Neutrophil (primary cell): ENCODE data around the gene ZCWPW1.
"Not testable (repeated sequence)": the region's sequence is repeated elsewhere in the genome, so short reads cannot be mapped to it uniquely, and the experiment has no call there.

Source experiments
- H3K27ac ChIP-seq: fragments of 200-600 bp; sonication (generic); 2 replicates; pipeline ENCODE4 v1.5.1; 2016; ENCODE audit warnings: mild to moderate bottlenecking, moderate library complexity
- H3K27me3 ChIP-seq: fragments of 200-600 bp; sonication (generic); 2 replicates; pipeline ENCODE4 v1.6.0; 2016; ENCODE audit warnings: mild to moderate bottlenecking
- H3K36me3 ChIP-seq: fragments of 200-600 bp; sonication (generic); 2 replicates; pipeline ENCODE4 v1.5.1; 2017
- H3K4me1 ChIP-seq, 2 experiments: fragments of 200-600 bp in 1 of 2; sonication (generic) in 1 of 2; 1 replicate in 1 of 2; 2 replicates in 1 of 2; pipeline versions ENCODE4 v1.5.1 to v1.6.1; 2013 to 2016; ENCODE audit warnings: low read depth in 1 of 2, low read length in 1 of 2, mild to moderate bottlenecking in 1 of 2, moderate library complexity in 1 of 2; ENCODE audit not compliant: control insufficient read depth in 1 of 2, insufficient read depth in 1 of 2
- H3K4me3 ChIP-seq, 2 experiments: fragments of 200-600 bp in 1 of 2; sonication (generic) in 1 of 2; 1 replicate in 1 of 2; 2 replicates in 1 of 2; pipeline ENCODE4 v1.5.1; 2013 to 2016; ENCODE audit warnings: low read depth in 1 of 2, low read length in 1 of 2, mild to moderate bottlenecking in 1 of 2, moderate library complexity in 1 of 2
- H3K9me3 ChIP-seq: fragments of 200-600 bp; sonication (generic); 2 replicates; pipeline ENCODE4 v1.5.1; 2016
- CTCF ChIP-seq: fragments of 200-600 bp; sonication (generic); IDR thresholded peaks from 2 replicates; pipeline ENCODE4 v1.5.1; 2016; ENCODE audit warnings: antibody characterized with exemption

Gene ZCWPW1

DNA sequence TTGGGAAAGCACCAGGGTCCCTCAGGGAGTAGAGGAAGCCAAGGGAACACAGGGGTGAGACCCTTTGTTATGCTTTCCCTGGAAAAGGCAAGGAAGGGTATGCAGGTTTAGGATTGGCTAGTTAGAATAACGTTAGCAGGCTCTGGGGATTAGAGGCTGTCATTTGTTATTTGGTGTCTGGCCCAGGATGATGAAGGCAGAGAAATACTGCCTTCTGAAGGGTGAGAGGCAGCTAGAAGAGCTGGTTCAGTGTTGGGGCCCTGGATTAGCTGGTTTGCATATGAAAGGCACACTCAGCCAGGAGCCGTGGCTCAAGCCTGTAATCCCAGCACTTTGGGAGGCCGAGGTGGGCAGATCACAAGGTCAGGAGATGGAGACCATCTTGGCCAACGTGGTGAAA, 58.2 kb downstream of the ZCWPW1 start:
- Histone ChIP-seq H3K36me3 (peaks cover 12% of the 10 kb centered on the region), H3K27ac (peak overlapping the region; percentile 100), H3K4me3 (peak overlapping the region in 1 of 2 experiments; percentile 46), H3K27me3 (no peaks in the 10 kb centered on the region), H3K4me1 (peaks cover 90 to 100% of the 10 kb centered on the region in 2 experiments), H3K9me3 (no peaks in the 10 kb centered on the region)
- no peak for TF ChIP-seq CTCF

DNA sequence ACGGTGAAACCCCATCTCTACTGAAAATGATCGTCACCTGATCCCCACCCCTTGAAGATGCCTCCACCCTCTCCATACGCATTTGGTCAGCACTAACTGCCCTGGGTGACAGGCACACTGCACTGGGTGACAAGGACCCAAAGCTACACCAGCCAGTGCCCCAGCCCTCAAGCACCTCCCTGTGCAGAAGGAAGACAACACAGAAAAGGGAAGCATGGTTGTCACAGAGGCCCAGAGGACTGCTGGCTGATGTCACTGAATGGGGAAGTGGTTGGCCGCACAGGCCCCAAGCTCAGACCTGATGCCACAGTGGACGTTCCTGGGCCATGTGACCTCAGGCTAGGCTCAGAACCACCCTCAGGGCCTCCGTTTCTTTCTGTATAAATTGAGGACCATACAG, 59.4 kb downstream of the ZCWPW1 start:
- peak; percentile 42 for TF ChIP-seq CTCF
- Histone ChIP-seq H3K9me3 (no peaks in the 10 kb centered on the region), H3K27me3 (no peaks in the 10 kb centered on the region), H3K4me3 (peak overlapping the region; percentile 44 to 56), H3K27ac (peak overlapping the region; percentile 100), H3K36me3 (peaks cover 1% of the 10 kb centered on the region), H3K4me1 (peaks cover 93 to 96% of the 10 kb centered on the region in 2 experiments)

DNA sequence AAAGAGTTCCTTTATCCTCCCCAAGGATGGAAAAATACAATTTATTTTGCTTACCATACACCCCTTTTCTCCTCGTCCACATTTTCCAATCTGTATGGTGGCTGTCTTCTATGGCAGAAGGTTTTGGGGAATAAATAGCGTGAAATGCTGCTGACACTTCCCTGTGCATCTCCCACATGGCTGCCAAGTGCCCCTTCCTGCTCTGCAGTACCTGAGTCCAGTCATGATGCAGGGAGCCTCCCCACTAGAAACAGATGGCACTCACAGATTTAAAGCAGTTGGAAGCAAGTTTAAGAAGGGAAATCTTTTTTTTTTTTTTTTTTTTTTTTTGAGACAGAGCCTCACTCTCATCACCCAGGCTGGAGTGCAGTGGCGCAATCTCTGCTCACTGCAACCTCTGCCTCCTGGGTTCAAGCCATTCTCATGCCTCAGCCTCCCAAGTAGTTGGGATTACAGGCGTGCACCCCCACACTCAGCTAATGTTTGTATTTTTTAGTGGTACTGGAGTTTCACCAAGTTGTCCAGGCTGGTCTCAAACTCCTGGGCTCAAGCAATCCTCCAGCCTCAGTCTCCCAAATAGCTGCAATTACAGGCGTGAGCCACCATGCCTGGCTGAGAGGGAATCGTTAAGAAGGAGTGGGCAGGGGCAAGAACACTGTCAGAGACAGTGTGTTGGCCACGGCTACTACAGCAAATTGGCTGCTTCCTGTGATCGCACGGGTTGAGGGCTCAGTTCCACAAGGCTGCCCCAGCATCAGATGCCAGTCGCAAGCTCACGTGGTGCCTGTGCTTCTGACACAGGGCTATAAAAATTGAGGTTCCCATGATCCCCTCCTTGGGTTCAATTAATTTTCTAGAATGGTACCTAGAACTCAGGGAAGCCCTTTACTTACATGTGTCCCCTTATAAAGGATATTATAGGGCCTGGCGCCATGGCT, 60.6 kb downstream of the ZCWPW1 start:
- peaks cover 6% of the 10 kb centered on the region for H3K36me3 ChIP-seq
- H3K9me3 ChIP-seq: no peaks in the 10 kb centered on the region
- peak overlapping the region; percentile 25 to 56 for H3K4me3 ChIP-seq
- no peak for TF ChIP-seq CTCF
- peak overlapping the region; percentile 100 for H3K27ac ChIP-seq
- peaks cover 84 to 86% of the 10 kb centered on the region in 2 experiments for H3K4me1 ChIP-seq
- no peaks in the 10 kb centered on the region for H3K27me3 ChIP-seq

GRCh38 chr7:100367251-100367620, 61.3 kb downstream of the ZCWPW1 start:
- no peaks in the 10 kb centered on the region for H3K27me3 ChIP-seq
- H3K9me3 ChIP-seq: no peaks in the 10 kb centered on the region
- peaks cover 77 to 79% of the 10 kb centered on the region in 2 experiments for H3K4me1 ChIP-seq
- peak overlapping the region in 1 of 2 experiments; percentile 56 for H3K4me3 ChIP-seq
- H3K27ac ChIP-seq: peak overlapping the region; percentile 100
- TF ChIP-seq CTCF: no peak
- H3K36me3 ChIP-seq: peaks cover 13% of the 10 kb centered on the region

DNA sequence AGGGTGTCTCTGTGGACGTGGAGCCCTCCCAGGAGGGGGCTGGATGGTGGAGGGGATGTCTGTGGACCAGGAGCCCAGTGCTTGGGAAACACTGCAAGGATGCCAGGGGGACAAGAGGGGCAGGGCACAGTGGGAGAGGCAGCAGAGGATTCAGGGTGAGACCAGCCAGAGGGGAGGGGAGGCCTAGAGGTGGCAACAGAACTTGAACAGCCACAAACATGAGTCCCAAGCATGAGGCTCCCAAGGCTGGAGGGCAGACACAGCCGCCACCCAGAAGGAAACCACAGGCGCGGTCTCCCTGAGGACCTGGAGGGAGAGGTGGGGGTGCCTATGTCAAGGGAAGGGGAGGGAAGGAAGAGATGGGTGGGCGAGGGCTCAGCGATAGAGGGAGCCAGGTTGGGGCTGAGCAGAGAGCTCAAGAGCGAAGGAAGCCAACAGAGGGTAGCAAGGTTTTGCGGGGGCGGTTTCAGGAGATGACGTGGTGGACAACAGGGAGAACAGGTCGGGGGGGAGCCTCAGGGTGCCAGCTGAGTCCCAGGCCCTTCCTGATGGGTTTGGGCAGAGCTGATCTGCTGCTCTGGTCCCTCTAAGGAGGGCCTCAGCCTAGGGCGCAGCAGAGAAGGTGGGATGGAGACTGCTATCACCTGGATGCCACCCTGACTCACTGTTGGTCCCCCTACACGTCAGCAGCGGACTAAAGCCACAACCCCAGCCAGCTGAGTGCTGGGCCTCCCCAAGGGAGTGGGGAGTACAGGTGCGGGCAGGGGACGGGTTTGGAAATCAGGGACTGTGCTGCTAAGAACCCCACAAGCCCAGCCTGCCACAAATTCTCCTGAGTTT, 61.9 kb downstream of the ZCWPW1 start:
- peak overlapping the region in 1 of 2 experiments; percentile 10 for H3K4me3 ChIP-seq
- H3K36me3 ChIP-seq: peaks cover 19% of the 10 kb centered on the region
- TF ChIP-seq CTCF: no peak
- H3K9me3 ChIP-seq: no peaks in the 10 kb centered on the region
- H3K4me1 ChIP-seq: peaks cover 72 to 73% of the 10 kb centered on the region in 2 experiments
- H3K27ac ChIP-seq: peak overlapping the region; percentile 100
- H3K27me3 ChIP-seq: no peaks in the 10 kb centered on the region

DNA sequence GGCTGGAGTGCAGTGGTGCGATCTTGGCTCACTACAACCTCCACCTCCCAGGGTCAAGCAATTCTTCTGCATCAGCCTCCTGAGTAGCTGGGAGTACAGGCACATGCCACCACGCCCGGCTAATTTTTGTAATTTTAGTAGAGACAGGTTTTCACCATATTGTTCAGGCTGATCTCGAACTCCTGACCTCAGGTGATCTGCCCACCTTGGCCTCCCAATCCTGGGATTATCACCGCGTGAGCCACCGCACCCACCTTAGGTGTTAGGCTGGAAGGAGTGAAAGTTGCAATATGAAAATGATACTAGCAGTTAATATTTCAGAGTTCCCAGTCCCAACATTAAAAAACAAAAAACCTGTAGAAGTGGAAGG, 62.5 kb downstream of the ZCWPW1 start:
- H3K9me3 ChIP-seq, H3K27me3 ChIP-seq: not testable (repeated sequence)
- Histone ChIP-seq H3K36me3 (peaks cover 25% of the 10 kb centered on the region), H3K4me1 (peaks cover 66 to 71% of the 10 kb centered on the region in 2 experiments), H3K4me3 (peak overlapping the region in 1 of 2 experiments; percentile 10), H3K27ac (peak overlapping the region; percentile 100)
